Gastroesophageal sphincter (tissue), 3 donors: ENCODE results near the gene SLC16A6.

Source experiments
- CTCF ChIP-seq, 4 experiments: fragments of 200-600 bp in 2 of 4; fragments of 450-650 bp in 2 of 4; sonication (generic) in 1 of 4; IDR thresholded peaks; one replicate each; pipeline ENCODE4 v1.5.1; 2017 to 2019; ENCODE audit warnings: antibody characterized with exemption in 4 of 4, mild to moderate bottlenecking in 2 of 4, moderate library complexity in 2 of 4
- POLR2A ChIP-seq, 2 donors: fragments of 450-650 bp; IDR thresholded peaks; one replicate each; pipeline ENCODE4 v1.6.1; 2017; ENCODE audit warnings: antibody characterized with exemption in 2 of 2, mild to moderate bottlenecking in 2 of 2, moderate library complexity in 1 of 2
- POLR2AphosphoS5 ChIP-seq: sonication (generic); formaldehyde crosslinking; IDR thresholded peaks from one replicate; pipeline ENCODE4 v1.6.1; 2017; ENCODE audit warnings: antibody characterized with exemption

GRCh38 chr17:68246271-68247028 is 44.5 kb downstream of the SLC16A6 start:
- TF ChIP-seq POLR2AphosphoS5 (no peak), POLR2A (IDR thresholded peaks at IDR 0.05) (no peak), CTCF (IDR thresholded peaks at IDR 0.05) (no peak)
